Stimulated activated CD4-positive, alpha-beta T cell treated with anti-CD3 and anti-CD28 coated beads, Interleukin-2, amount 100 ng/mL, for 4 hours (primary cell): ENCODE measurements around the gene CCDC124.

Experiments
- DNase-seq: peaks from one replicate; pipeline ENCODE4 v3.0.0-alpha.2; 2020; ENCODE audit warnings: low read depth

The CCDC124 gene

GRCh38 chr19:17953869-17954268, 21.1 kb downstream of the CCDC124 start:
- no peak for DNase-seq

GRCh38 chr19:17954401-17954800, 21.6 kb downstream of the CCDC124 start:
- no peak for DNase-seq

- DNase-seq = no peak
These were observed 24.5 kb downstream of the CCDC124 start for GRCh38 chr19:17957149-17957849.

GRCh38 chr19:17957885-17958284, 25.1 kb downstream of the CCDC124 start:
- no peak for DNase-seq

- no peak for DNase-seq
These were observed 31.3 kb downstream of the CCDC124 start for GRCh38 chr19:17963936-17964691.

GRCh38 chr19:17965370-17966128, 32.7 kb downstream of the CCDC124 start:
- no peak for DNase-seq

- DNase-seq = no peak
These were observed 33.3 kb downstream of the CCDC124 start for GRCh38 chr19:17966129-17966483.

- no peak for DNase-seq
These were observed 33.9 kb downstream of the CCDC124 start, which contains the start of gene KCNN1 for GRCh38 chr19:17966550-17967256. KCNN1 (plus strand) TSS chr19:17967107; CDS start chr19:17973889, 6,782 bp downstream.

- no peak for DNase-seq
These were observed 34.6 kb downstream of the CCDC124 start for GRCh38 chr19:17967257-17968051.

GRCh38 chr19:17968362-17968761, 35.5 kb downstream of the CCDC124 start:
- no peak for DNase-seq

- no peak for DNase-seq
These were observed 36.4 kb downstream of the CCDC124 start for GRCh38 chr19:17969096-17969792.

GRCh38 chr19:17972230-17972629, 39.4 kb downstream of the CCDC124 start:
- DNase-seq = no peak

GRCh38 chr19:17973759-17974158, 40.9 kb downstream of the CCDC124 start:
- DNase-seq = no peak

- DNase-seq = no peak
These were observed 41.7 kb downstream of the CCDC124 start for GRCh38 chr19:17974551-17974950.

GRCh38 chr19:17975032-17975431, 42.2 kb downstream of the CCDC124 start:
- no peak for DNase-seq

- no peak for DNase-seq
These were observed 44.2 kb downstream of the CCDC124 start for GRCh38 chr19:17977021-17977420.

- no peak for DNase-seq
These were observed 44.7 kb downstream of the CCDC124 start for GRCh38 chr19:17977488-17977887.

GRCh38 chr19:17981611-17982010, 48.8 kb downstream of the CCDC124 start:
- DNase-seq = no peak

GRCh38 chr19:17982430-17982829, 49.6 kb downstream of the CCDC124 start:
- no peak for DNase-seq

GRCh38 chr19:17985037-17985818, 52.4 kb downstream of the CCDC124 start:
- no peak for DNase-seq
